ENCODE data around the gene TTC32.
"Not testable (repeated sequence)": the region's sequence is repeated elsewhere in the genome, so short reads cannot be mapped to it uniquely, and the experiment has no call there.

TTC32 gene

GRCh38 chr2:19901442-19902215 is at the start of gene TTC32:
TSS of gene TTC32 (minus strand) at chr2:19901983. CDS start at chr2:19901854, 129 bp downstream.
- DNase-seq, result peak; percentile 96

DNA sequence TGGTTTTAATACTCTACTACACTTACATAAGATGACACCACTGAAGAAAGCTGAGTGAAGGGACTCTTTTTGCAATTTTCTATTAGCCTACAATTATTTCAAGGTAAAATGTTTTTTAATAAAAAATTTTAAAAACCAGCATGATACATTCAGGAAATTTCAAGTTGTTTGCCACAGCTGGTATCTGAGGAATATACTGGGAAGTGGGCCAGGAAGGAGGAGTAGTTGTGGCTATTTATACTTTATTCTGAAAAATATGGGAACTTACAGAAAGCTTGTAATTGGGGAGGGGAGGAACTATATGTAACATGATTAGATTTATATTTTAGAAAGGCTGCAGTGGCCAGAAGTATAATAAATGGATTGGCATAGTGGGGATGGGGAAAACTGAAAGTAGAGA is 47.3 kb upstream of the TTC32 start:
- DNase-seq, result peak; percentile 25

GRCh38 chr2:19947184-19947940 is 45.6 kb upstream of the TTC32 start:
- DNase-seq, result no peak

GRCh38 chr2:19944205-19944845 is 42.5 kb upstream of the TTC32 start:
- DNase-seq, result no peak

GRCh38 chr2:19943189-19943588 is 41.4 kb upstream of the TTC32 start:
- DNase-seq, result no peak

GRCh38 chr2:19942199-19942598 is 40.4 kb upstream of the TTC32 start:
- no peak for DNase-seq

- no peak for DNase-seq
Observed at GRCh38 chr2:19937004-19937403, 35.2 kb upstream of the TTC32 start.

GRCh38 chr2:19936203-19936602 is 34.4 kb upstream of the TTC32 start:
- DNase-seq, result no peak

DNA sequence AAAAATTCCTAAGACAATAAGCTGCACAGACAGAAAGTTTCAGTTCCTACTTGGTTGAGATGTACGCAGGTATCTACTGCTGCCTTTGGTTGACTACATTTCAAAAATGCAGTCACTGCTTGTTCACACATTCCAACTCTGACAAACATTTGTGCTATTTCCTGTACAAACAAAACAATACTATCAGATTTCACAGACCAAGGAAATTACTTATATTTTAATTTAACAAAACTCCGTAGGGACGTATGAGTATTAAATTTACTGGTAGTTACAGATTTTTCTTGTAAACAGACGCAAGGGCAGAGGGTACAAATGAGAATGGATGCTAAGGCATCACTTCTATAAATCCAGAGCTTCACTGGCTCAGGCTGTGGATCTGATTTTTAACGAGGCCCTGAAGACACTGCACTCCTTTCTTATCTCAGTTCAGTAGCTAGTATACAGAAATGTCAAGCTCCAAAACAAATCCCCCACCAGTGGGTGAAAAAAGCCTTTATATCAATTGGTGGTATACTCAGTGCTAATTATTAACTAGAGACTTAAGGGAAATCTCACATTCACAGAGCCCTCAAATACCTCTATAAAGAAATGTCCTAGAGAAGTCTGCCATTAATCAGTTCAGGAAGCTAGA is 31.7 kb upstream of the TTC32 start:
- DNase-seq, result no peak

DNA sequence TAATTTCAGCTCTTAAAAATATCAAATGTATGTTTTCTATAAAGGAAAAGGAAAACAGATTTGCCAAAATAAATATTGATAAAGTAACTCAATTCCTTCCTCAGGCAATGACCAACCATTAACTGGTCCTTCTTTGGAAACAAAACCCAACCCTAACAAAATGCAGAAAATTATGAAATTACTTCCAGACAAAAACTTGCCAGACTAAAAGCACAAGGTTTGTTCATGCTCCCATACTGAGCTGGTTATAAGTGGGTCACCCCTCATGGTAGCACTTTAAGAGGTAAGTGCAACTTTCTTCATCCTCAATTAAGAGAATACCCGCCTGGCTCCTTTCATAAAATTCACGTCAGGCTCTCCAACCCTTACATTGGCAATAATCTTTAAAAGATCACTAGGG is 31.1 kb upstream of the TTC32 start:
- no peak for DNase-seq

- DNase-seq, result no peak
Observed at GRCh38 chr2:19929226-19929625, 27.4 kb upstream of the TTC32 start.

- DNase-seq, result not testable (repeated sequence)
Observed at GRCh38 chr2:19927816-19928215, 26.0 kb upstream of the TTC32 start.

- not testable (repeated sequence) for DNase-seq
Observed at GRCh38 chr2:19924526-19924925, 22.7 kb upstream of the TTC32 start.

GRCh38 chr2:19922188-19922587 is 20.4 kb upstream of the TTC32 start:
- not testable (repeated sequence) for DNase-seq

DNA sequence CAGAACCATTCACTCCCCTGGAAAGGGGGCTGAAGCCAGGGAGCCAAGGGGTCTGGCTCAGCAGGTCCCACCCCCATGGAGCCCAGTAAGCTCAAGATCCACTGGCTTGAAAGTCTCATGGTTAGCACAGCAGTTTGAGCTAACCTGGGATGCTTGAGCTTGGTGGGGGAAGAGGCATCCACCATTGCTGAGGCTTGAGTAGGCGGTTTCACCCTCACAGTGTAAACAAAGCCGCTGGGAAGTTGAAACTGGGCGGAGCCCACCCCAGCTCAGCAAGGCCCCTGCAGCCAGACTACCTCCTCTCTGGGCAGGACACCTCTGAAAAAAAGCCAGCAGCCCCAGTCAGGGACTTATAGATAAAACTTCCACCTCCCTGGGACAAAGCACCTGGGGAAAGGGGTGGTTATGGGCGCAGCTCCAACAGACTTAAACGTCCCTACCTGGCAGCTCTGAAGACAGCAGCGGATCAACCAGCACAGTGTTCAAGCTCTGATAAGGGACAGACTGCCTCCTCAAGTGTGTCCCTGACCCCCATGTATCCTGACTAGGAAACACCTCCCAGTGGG is 14.7 kb upstream of the TTC32 start:
- DNase-seq, result no peak

GRCh38 chr2:19914266-19914975 is 12.6 kb upstream of the TTC32 start:
- DNase-seq, result no peak

- no peak for DNase-seq
Observed at GRCh38 chr2:19911808-19912509, 10.2 kb upstream of the TTC32 start.

DNA sequence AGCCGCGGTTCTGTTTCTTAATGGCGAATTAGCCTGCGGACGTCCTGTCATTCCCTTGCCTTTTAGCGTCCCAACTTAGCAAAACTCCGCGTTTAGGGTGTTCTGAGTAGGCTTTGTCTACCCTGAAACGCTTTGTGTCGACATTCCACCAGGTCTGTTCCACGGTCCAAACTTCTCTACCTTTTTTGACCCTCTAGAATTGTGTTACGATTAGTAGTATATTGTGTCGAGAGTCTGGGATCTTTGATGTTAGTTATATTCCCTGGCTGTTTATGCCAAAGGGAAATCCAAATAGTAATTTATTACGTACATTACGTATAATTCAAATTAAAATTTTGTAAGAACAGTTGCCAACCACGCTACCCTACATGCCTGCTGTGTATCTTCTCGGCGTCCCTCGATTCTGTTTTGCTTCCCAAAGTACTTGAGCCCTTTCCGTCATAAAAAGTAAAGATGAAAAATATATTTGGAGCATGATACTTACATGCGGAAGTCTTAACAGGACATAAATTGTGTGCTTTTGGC is 495 bp upstream of the TTC32 start:
- DNase-seq, result no peak

DNA sequence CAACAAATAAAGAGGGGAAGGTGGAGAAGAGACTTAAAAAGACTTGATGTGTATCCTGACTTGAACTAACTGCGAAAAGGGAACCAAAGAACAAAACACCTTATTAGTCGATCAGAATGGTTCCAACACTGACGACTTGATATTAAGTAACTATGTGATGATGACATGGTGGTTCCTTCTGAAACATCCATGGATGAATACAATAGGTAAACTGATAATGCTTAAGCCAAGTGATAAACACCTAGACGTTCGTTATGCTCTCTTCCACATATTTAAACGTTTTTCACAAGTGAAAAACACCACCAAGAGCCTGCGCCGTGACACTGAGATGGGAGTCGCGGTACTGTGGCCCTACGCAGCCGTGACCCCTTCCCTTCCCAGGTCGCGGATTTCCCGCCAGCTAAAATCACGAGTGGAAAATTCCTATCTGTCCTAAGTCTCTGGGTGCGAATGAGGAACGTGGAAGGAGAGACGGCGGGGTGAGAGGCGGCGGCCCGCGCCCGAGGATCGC is 797 bp downstream of the TTC32 start:
- no peak for DNase-seq

GRCh38 chr2:19899985-19900930 is 1.5 kb downstream of the TTC32 start:
- no peak for DNase-seq
